Smooth muscle cell (in vitro differentiated cells): Measurements from ENCODE around the gene PRIMA1. TPM values are rescaled to one million over a fixed set of nuclear protein-coding genes. Genes with fewer than 3 reads are reported as not detected.

Source experiments
- DNase-seq: peaks from one replicate; lab custom pipeline; 2025; ENCODE audit not compliant: unreplicated experiment; lab: John Stamatoyannopoulos, UW
- H2AFZ ChIP-seq: fragments of 200-600 bp; sonication (generic); 2 replicates; pipeline ENCODE4 v1.6.0; 2016; ENCODE audit warnings: antibody characterized with exemption, low read depth, mild to moderate bottlenecking
- H3F3A ChIP-seq: fragments of 200-600 bp; sonication (generic); 2 replicates; pipeline ENCODE4 v1.6.0; 2017; ENCODE audit warnings: antibody characterized with exemption, low read depth
- H3K27ac ChIP-seq: fragments of 200-600 bp; sonication (generic); 2 replicates; pipeline ENCODE4 v1.5.1; 2016; ENCODE audit warnings: low read depth, mild to moderate bottlenecking
- H3K27me3 ChIP-seq: fragments of 200-600 bp; sonication (generic); 2 replicates; pipeline ENCODE4 v1.6.1; 2016; ENCODE audit warnings: low read depth, mild to moderate bottlenecking
- H3K36me3 ChIP-seq: fragments of 200-600 bp; sonication (generic); 2 replicates; pipeline ENCODE4 v1.5.1; 2016; ENCODE audit warnings: low read depth
- H3K4me1 ChIP-seq: fragments of 200-600 bp; sonication (generic); 2 replicates; pipeline ENCODE4 v1.5.1; 2016; ENCODE audit warnings: low read depth
- H3K4me2 ChIP-seq: fragments of 200-600 bp; sonication (generic); 2 replicates; pipeline ENCODE4 v1.6.0; 2016; ENCODE audit warnings: mild to moderate bottlenecking
- H3K4me3 ChIP-seq: fragments of 200-600 bp; sonication (generic); 2 replicates; pipeline ENCODE4 v1.5.1; 2016; ENCODE audit warnings: mild to moderate bottlenecking
- H3K79me2 ChIP-seq: fragments of 200-600 bp; sonication (generic); 2 replicates; pipeline ENCODE4 v1.6.0; 2016; ENCODE audit warnings: low read depth, mild to moderate bottlenecking
- H3K9ac ChIP-seq: fragments of 200-600 bp; sonication (generic); 2 replicates; pipeline ENCODE4 v1.6.0; 2016; ENCODE audit warnings: low read depth
- H3K9me3 ChIP-seq: fragments of 200-600 bp; sonication (generic); replicated peaks from 2 replicates; pipeline ENCODE4 v1.5.1; 2016; ENCODE audit warnings: low read depth
- H4K20me1 ChIP-seq: fragments of 200-600 bp; sonication (generic); 2 replicates; pipeline ENCODE4 v1.6.0; 2016; ENCODE audit warnings: low read depth
- CTCF ChIP-seq: fragments of 200-600 bp; sonication (generic); IDR thresholded peaks from 2 replicates; pipeline ENCODE4 v1.5.1; 2017; ENCODE audit warnings: borderline replicate concordance, mild to moderate bottlenecking, antibody characterized with exemption; ENCODE audit not compliant: insufficient read depth, poor library complexity, severe bottlenecking
- WGBS: methylation state at CpG from one replicate; pipeline ENCODE4 v1.1.7; 2016; ENCODE audit warnings: low lambda C conversion rate; 5-methylcytosine and 5-hydroxymethylcytosine counted together
- polyA plus RNA-seq: library from polyadenylated mRNA; unstranded; fragments of >200 nt; fragmentation: Nextera tagmentation; extraction: Ambion mirVana; gene quantifications from 2 replicates; pipeline ENCODE4 v1.2.1, GENCODE V29; 2016
- total RNA-seq: library from RNA; depleted of rRNA; stranded (reverse); fragments of >200 nt; gene quantifications from 2 replicates; pipeline ENCODE4 v1.2.3, GENCODE V29; 2014

Gene PRIMA1
- total and polyA plus RNA-seq, 2 experiments from 2014 or later = not detected

DNA sequence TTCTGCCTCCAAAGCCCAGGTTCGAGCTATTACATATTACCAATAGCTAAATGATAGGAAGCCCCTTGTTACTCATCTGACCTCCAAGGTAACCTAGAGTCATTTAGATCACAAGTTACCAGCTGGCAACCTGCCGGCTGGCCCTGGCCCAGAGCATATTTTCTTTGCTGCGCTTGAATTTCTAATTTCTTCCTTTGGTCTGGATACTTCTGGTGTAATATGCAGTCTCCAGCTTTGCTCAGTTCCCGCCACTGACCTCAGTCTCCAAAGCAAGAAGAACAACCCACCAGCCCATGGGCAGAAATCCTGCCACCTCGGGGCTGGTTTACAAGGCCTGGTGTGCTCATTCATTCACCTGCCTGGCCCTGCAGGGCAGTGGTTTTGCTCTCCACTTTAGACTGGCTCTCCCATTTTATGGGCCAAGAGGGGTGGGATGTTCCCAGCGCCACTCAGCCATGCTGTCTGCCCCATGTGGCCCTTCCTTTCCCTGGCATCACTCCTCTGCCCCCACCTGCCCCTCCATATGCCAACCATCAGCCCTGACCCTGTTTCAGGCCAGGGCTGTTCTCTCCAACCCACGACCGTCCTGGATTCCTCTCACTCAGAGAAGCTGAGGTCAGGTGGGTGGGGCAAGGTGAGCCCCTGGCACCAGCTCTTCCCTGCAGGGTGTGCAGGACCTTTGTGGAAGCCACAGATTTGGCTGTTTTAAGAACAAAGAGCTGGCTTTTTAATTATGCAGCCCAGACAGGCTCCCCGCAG is 76.0 kb downstream of the PRIMA1 start:
- Histone ChIP-seq H3K9me3 (no peaks in the 10 kb centered on the region), H3K4me3 (no peak overlapping the region), H3K36me3 (no peaks in the 10 kb centered on the region), H3F3A (no peaks in the 10 kb centered on the region), H3K27ac (no peak overlapping the region), H3K4me1 (peaks cover 4% of the 10 kb centered on the region), H3K9ac (no peak overlapping the region), H3K27me3 (no peaks in the 10 kb centered on the region), H3K79me2 (no peaks in the 10 kb centered on the region), H2AFZ (no peak overlapping the region), H4K20me1 (no peaks in the 10 kb centered on the region), H3K4me2 (no peak overlapping the region)
- TF ChIP-seq CTCF = no peak
- WGBS = 82% methylated on average over 9 of the region's 9 CpGs
- DNase-seq = no peak

DNA sequence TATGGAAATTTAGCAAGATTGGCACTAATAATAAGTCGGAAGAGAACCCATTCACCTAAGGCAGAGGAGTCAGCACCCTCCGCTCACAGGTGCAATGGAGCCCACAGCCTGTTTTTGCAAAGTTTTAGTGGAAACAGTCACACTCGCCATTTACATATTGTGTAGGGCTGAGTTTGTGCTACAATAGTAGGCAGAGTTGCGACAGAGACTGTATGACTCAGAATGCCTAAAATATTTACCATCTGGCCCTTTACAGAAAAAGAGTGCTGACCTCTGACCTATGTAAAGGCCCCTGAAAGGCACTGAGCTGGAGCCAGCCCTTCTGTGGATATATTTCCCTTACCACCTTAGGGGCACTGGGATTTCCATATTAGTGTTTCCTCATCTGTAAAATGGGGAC is 79.0 kb downstream of the PRIMA1 start:
- Histone ChIP-seq H3F3A (no peaks in the 10 kb centered on the region), H3K27ac (no peak overlapping the region), H3K9me3 (no peaks in the 10 kb centered on the region), H3K27me3 (no peaks in the 10 kb centered on the region), H2AFZ (no peak overlapping the region), H3K36me3 (no peaks in the 10 kb centered on the region), H3K9ac (no peak overlapping the region), H3K4me3 (no peak overlapping the region), H3K4me2 (no peak overlapping the region), H3K4me1 (peaks cover 4% of the 10 kb centered on the region), H4K20me1 (no peaks in the 10 kb centered on the region), H3K79me2 (no peaks in the 10 kb centered on the region)
- no peak for TF ChIP-seq CTCF
- no peak for DNase-seq
- WGBS = 73% methylated on average over 4 of the region's 4 CpGs

- Histone ChIP-seq H4K20me1 (no peaks in the 10 kb centered on the region), H3K4me2 (no peak overlapping the region), H3K36me3 (no peaks in the 10 kb centered on the region), H3F3A (no peaks in the 10 kb centered on the region), H3K27me3 (no peaks in the 10 kb centered on the region), H3K27ac (no peak overlapping the region), H3K9me3 (no peaks in the 10 kb centered on the region), H2AFZ (no peak overlapping the region), H3K79me2 (no peaks in the 10 kb centered on the region), H3K9ac (no peak overlapping the region), H3K4me1 (peaks cover 4% of the 10 kb centered on the region), H3K4me3 (no peak overlapping the region)
- WGBS = 93% methylated on average over 5 of the region's 5 CpGs
- no peak for TF ChIP-seq CTCF
- no peak for DNase-seq
These were observed 79.5 kb downstream of the PRIMA1 start for GRCh38 chr14:93708800-93709199.

GRCh38 chr14:93708311-93708734 is 80.0 kb downstream of the PRIMA1 start:
- no peak overlapping the region for H3K4me3 ChIP-seq
- no peaks in the 10 kb centered on the region for H3K36me3 ChIP-seq
- no peaks in the 10 kb centered on the region for H3F3A ChIP-seq
- H3K4me2 ChIP-seq = no peak overlapping the region
- no peak for TF ChIP-seq CTCF
- no peak overlapping the region for H3K27ac ChIP-seq
- DNase-seq = no peak
- H3K9ac ChIP-seq = no peak overlapping the region
- H2AFZ ChIP-seq = no peak overlapping the region
- H3K79me2 ChIP-seq = no peaks in the 10 kb centered on the region
- WGBS = 84% methylated on average over 6 of the region's 6 CpGs
- no peaks in the 10 kb centered on the region for H3K27me3 ChIP-seq
- H3K9me3 ChIP-seq = no peaks in the 10 kb centered on the region
- H4K20me1 ChIP-seq = no peaks in the 10 kb centered on the region
- peaks cover 4% of the 10 kb centered on the region for H3K4me1 ChIP-seq
